HepG2 (cell line): ENCODE data around the gene ZNF74. TPM values are rescaled to one million over a fixed set of nuclear protein-coding genes. Genes with fewer than 3 reads are reported as not detected.

ENCODE experiments used
- BORCS8-MEF2B ChIP-seq: sonication (generic); formaldehyde crosslinking; IDR thresholded peaks from 2 replicates; pipeline ENCODE4 v1.8.0; 2022; ENCODE audit warnings: mild to moderate bottlenecking, missing genetic modification reagents
- BRD4 ChIP-seq: sonication (generic); formaldehyde crosslinking; IDR thresholded peaks from 2 replicates; pipeline ENCODE4 v1.4.0; 2020; ENCODE audit warnings: missing genetic modification reagents
- DPF2 ChIP-seq: sonication (generic); formaldehyde crosslinking; IDR thresholded peaks from 2 replicates; pipeline ENCODE4 v1.4.0; 2020; ENCODE audit warnings: mild to moderate bottlenecking, low read depth, missing genetic modification reagents, borderline replicate concordance
- EZH2 ChIP-seq: conservative IDR thresholded peaks from 2 replicates; pipeline ENCODE4 v1.6.1; 2012; ENCODE audit warnings: mild to moderate bottlenecking, low read depth, low read length, moderate library complexity
- NBN ChIP-seq: fragments of 450-650 bp; conservative IDR thresholded peaks from 2 replicates; pipeline ENCODE4 v1.6.1; 2017
- NKX3-1 ChIP-seq: sonication (generic); formaldehyde crosslinking; IDR thresholded peaks from 2 replicates; pipeline ENCODE4 v1.5.0; 2020; ENCODE audit warnings: missing genetic modification reagents
- POGZ ChIP-seq: sonication (generic); formaldehyde crosslinking; IDR thresholded peaks from 2 replicates; pipeline ENCODE4 v1.4.0; 2020; ENCODE audit warnings: mild to moderate bottlenecking, missing genetic modification reagents
- POLR2A ChIP-seq, 2 experiments: IDR thresholded peaks; 2 replicates each; pipeline ENCODE4 v1.6.1; 2011; ENCODE audit warnings: low read depth in 2 of 2, low read length in 2 of 2, mild to moderate bottlenecking in 1 of 2, moderate library complexity in 1 of 2; ENCODE audit not compliant: insufficient read depth in 1 of 2
- POLR2AphosphoS2 ChIP-seq: IDR thresholded peaks from 2 replicates; pipeline ENCODE4 v1.6.1; 2011; ENCODE audit warnings: low read depth, low read length, improper control_type of control experiment
- SKI ChIP-seq: fragments of 450-650 bp; IDR thresholded peaks from one replicate; pipeline ENCODE4 v1.6.1; 2018; ENCODE audit warnings: mild to moderate bottlenecking; ENCODE audit not compliant: partially characterized antibody
- ZMYM2 ChIP-seq: sonication (generic); formaldehyde crosslinking; IDR thresholded peaks from 2 replicates; pipeline ENCODE4 v1.8.0; 2022; ENCODE audit warnings: mild to moderate bottlenecking, missing genetic modification reagents
- ZNF260 ChIP-seq: sonication (generic); formaldehyde crosslinking; IDR thresholded peaks from 2 replicates; pipeline ENCODE4 v1.4.0; 2020; ENCODE audit warnings: missing genetic modification reagents, low read depth, mild to moderate bottlenecking, borderline replicate concordance
- ZNF503 ChIP-seq: sonication (generic); formaldehyde crosslinking; IDR thresholded peaks from 2 replicates; pipeline ENCODE4 v1.4.0; 2020; ENCODE audit warnings: missing genetic modification reagents
- ZNF563 ChIP-seq: sonication (generic); formaldehyde crosslinking; IDR thresholded peaks from 2 replicates; pipeline ENCODE4 v1.8.0; 2022; ENCODE audit warnings: mild to moderate bottlenecking, moderate library complexity, missing genetic modification reagents
- ZNF713 ChIP-seq: sonication (generic); formaldehyde crosslinking; IDR thresholded peaks from 2 replicates; pipeline ENCODE4 v1.4.0; 2020; ENCODE audit warnings: mild to moderate bottlenecking, missing genetic modification reagents
- polyA plus RNA-seq, 8 experiments: library from polyadenylated mRNA; depleted of rRNA in 3 of 8; stranded (reverse) in 7 of 8; unstranded in 1 of 8; fragments of >200 nt; fragmentation: Illumina TruSeq in 4 of 8; extraction: Trizol in 4 of 8; gene quantifications; 2 replicates each; pipeline versions ENCODE4 v1.2.1 to v1.2.3, GENCODE V29; 2011 to 2016; ENCODE audit warnings: low read depth in 4 of 8, missing spikeins in 1 of 8, mixed read lengths in 1 of 8; ENCODE audit not compliant: insufficient read depth in 1 of 8
- total RNA-seq, 5 experiments: library from RNA; depleted of rRNA; stranded (reverse); fragments of >200 nt; fragmentation: Illumina TruSeq; extraction: Trizol; gene quantifications; 2 replicates each; pipeline ENCODE4 v1.2.3, GENCODE V29; 2016; ENCODE audit warnings: low read depth in 1 of 5
- TF ChIP-seq, protein P1 (sequence below), 2 experiments: fragments of 450-650 bp in 1 of 2; sonication (generic) in 1 of 2; formaldehyde crosslinking in 1 of 2; IDR thresholded peaks; 2 replicates each; pipeline versions ENCODE4 v1.6.1 to v1.8.0; 2016 to 2022; ENCODE audit warnings: antibody characterized with exemption in 1 of 2, mild to moderate bottlenecking in 1 of 2, missing genetic modification reagents in 1 of 2
- TF ChIP-seq, protein P2 (sequence below), 2 experiments: fragments of 450-650 bp in 1 of 2; sonication (generic) in 1 of 2; formaldehyde crosslinking; IDR thresholded peaks; 2 replicates each; pipeline versions ENCODE4 v1.5.0 to v1.8.0; 2020 to 2022; ENCODE audit warnings: mild to moderate bottlenecking in 1 of 2, missing genetic modification reagents in 1 of 2

Gene ZNF74
- total and polyA plus RNA-seq, 2 of the 13 experiments (the other 11 are each of a cell fraction or from before 2014, with no cell fraction given), result 6.3 to 9.1 TPM

DNA sequence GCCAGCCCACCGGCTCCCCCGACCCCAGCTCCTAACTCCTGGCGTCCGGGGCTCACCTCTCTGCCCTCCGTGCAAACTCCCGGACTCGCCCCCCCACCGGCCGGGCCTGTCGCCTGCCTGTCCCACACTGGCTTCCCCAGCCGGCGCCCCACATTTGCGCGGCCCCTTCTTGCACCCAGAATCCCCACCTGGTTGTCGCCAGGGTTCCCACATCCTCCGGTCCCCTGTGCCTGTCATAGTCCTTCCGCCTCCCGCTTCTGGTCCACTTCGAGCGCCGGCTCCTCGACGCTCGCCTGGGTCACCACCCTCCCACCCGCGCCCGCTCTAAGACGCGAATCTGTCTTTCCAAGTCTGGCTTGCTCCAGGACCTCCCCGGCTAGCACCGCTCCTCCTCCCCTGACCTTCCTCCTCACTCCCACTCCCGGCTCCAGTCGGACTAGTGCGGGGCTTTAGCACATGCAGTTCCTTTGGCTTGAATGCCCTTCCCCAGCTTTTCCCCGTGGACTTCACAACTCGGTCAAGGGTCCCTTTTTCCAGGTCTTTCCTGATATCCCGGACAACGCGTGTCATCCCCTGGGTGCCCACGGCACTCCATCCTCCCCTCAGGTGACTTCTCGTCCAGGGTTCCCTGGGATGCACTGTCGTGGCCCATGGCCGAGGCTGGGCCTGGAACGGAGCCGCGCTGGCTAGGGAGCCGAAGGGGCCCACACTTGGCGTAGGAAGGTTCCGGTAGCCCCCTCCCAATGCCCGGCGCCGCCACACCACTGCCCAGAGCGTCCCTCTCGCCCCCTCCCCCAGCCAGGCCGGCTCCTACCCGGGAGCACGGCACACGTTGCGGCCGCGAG lies 43.0 kb downstream of the ZNF74 start (continued):
- TF ChIP-seq, protein P1, sequence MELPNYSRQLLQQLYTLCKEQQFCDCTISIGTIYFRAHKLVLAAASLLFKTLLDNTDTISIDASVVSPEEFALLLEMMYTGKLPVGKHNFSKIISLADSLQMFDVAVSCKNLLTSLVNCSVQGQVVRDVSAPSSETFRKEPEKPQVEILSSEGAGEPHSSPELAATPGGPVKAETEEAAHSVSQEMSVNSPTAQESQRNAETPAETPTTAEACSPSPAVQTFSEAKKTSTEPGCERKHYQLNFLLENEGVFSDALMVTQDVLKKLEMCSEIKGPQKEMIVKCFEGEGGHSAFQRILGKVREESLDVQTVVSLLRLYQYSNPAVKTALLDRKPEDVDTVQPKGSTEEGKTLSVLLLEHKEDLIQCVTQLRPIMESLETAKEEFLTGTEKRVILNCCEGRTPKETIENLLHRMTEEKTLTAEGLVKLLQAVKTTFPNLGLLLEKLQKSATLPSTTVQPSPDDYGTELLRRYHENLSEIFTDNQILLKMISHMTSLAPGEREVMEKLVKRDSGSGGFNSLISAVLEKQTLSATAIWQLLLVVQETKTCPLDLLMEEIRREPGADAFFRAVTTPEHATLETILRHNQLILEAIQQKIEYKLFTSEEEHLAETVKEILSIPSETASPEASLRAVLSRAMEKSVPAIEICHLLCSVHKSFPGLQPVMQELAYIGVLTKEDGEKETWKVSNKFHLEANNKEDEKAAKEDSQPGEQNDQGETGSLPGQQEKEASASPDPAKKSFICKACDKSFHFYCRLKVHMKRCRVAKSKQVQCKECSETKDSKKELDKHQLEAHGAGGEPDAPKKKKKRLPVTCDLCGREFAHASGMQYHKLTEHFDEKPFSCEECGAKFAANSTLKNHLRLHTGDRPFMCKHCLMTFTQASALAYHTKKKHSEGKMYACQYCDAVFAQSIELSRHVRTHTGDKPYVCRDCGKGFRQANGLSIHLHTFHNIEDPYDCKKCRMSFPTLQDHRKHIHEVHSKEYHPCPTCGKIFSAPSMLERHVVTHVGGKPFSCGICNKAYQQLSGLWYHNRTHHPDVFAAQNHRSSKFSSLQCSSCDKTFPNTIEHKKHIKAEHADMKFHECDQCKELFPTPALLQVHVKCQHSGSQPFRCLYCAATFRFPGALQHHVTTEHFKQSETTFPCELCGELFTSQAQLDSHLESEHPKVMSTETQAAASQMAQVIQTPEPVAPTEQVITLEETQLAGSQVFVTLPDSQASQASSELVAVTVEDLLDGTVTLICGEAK (IDR thresholded peaks at IDR 0.05), result no peak
- TF ChIP-seq, protein P1 (CRISPR knock-in tag; IDR thresholded peaks at IDR 0.05), result 0 out of 2 replicates have a peak, but pooled peaks have one; percentile 37
- TF ChIP-seq SKI, result no peak
- TF ChIP-seq NKX3-1 (CRISPR knock-in tag), result no peak
- no peak for TF ChIP-seq POLR2AphosphoS2
- TF ChIP-seq, protein P2, sequence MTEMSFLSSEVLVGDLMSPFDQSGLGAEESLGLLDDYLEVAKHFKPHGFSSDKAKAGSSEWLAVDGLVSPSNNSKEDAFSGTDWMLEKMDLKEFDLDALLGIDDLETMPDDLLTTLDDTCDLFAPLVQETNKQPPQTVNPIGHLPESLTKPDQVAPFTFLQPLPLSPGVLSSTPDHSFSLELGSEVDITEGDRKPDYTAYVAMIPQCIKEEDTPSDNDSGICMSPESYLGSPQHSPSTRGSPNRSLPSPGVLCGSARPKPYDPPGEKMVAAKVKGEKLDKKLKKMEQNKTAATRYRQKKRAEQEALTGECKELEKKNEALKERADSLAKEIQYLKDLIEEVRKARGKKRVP (CRISPR knock-in tag; IDR thresholded peaks at IDR 0.05), result no peak
- no peak for TF ChIP-seq DPF2 (CRISPR knock-in tag)
- no peak for TF ChIP-seq BORCS8-MEF2B
- no peak for TF ChIP-seq NBN
- TF ChIP-seq ZNF503, result no peak
- TF ChIP-seq BRD4 (CRISPR knock-in tag), result no peak
- no peak for TF ChIP-seq EZH2
- peak; percentile 59; the same call in 1 of the 2 replicates for TF ChIP-seq ZNF563 (CRISPR knock-in tag)
- no peak for TF ChIP-seq ZNF713
- TF ChIP-seq ZMYM2, result peak; percentile 27; the same call in 1 of the 2 replicates
- no peak for TF ChIP-seq POGZ (CRISPR knock-in tag)
- TF ChIP-seq POLR2A (IDR thresholded peaks at IDR 0.05; ENCODE audit: insufficient read depth in 1 of 2, low read depth in 2 of 2, low read length in 2 of 2), result no peak
- no peak for TF ChIP-seq ZNF260 (CRISPR knock-in tag)
